HEK293 (cell line): ENCODE measurements around the gene STEEP1.
A peak's percentile ranks its signal among the peaks of the same experiment; 100 is the strongest.

ENCODE experiments used
- BCL11A ChIP-seq: fragments of 450-650 bp; formaldehyde crosslinking; IDR thresholded peaks from 2 replicates; pipeline ENCODE4 v1.5.1; 2016; ENCODE audit warnings: low read depth, missing biosample characterization, missing genetic modification characterization
- BCL6B ChIP-seq: fragments of 450-650 bp; formaldehyde crosslinking; IDR thresholded peaks from 2 replicates; pipeline ENCODE4 v1.5.1; 2017; ENCODE audit warnings: missing biosample characterization, missing genetic modification characterization
- GLIS1 ChIP-seq: fragments of 450-650 bp; formaldehyde crosslinking; IDR thresholded peaks from 2 replicates; pipeline ENCODE4 v1.5.1; 2016; ENCODE audit warnings: missing biosample characterization, missing genetic modification characterization
- KLF8 ChIP-seq: fragments of 450-650 bp; formaldehyde crosslinking; IDR thresholded peaks from 2 replicates; pipeline ENCODE4 v1.5.1; 2016; ENCODE audit warnings: missing biosample characterization, missing genetic modification characterization
- KLF9 ChIP-seq: fragments of 450-650 bp; formaldehyde crosslinking; IDR thresholded peaks from 2 replicates; pipeline ENCODE4 v1.5.1; 2016; ENCODE audit warnings: missing biosample characterization, missing genetic modification characterization, low read depth
- TRIM28 ChIP-seq: IDR thresholded peaks from 2 replicates; pipeline ENCODE4 v1.6.1; 2011; ENCODE audit warnings: low read length, control low read depth, borderline replicate concordance
- ZBTB1 ChIP-seq: fragments of 450-650 bp; formaldehyde crosslinking; IDR thresholded peaks from 2 replicates; pipeline ENCODE4 v1.5.1; 2016; ENCODE audit warnings: missing biosample characterization, missing genetic modification characterization
- ZBTB48 ChIP-seq: fragments of 450-650 bp; formaldehyde crosslinking; IDR thresholded peaks from 2 replicates; pipeline ENCODE4 v1.5.1; 2016; ENCODE audit warnings: missing biosample characterization, missing genetic modification characterization
- ZFP37 ChIP-seq: fragments of 450-650 bp; formaldehyde crosslinking; IDR thresholded peaks from 2 replicates; pipeline ENCODE4 v1.5.1; 2016; ENCODE audit warnings: missing biosample characterization, missing genetic modification characterization
- ZNF138 ChIP-seq: fragments of 450-650 bp; formaldehyde crosslinking; IDR thresholded peaks from 2 replicates; pipeline ENCODE4 v1.5.1; 2016; ENCODE audit warnings: missing biosample characterization, missing genetic modification characterization, borderline replicate concordance
- ZNF18 ChIP-seq: fragments of 450-650 bp; formaldehyde crosslinking; IDR thresholded peaks from 2 replicates; pipeline ENCODE4 v1.5.1; 2016; ENCODE audit warnings: missing biosample characterization, missing genetic modification characterization
- ZNF2 ChIP-seq: fragments of 450-650 bp; formaldehyde crosslinking; IDR thresholded peaks from 2 replicates; pipeline ENCODE4 v1.5.1; 2016; ENCODE audit warnings: missing biosample characterization, missing genetic modification characterization
- ZNF354C ChIP-seq: fragments of 450-650 bp; formaldehyde crosslinking; IDR thresholded peaks from 2 replicates; pipeline ENCODE4 v1.5.1; 2016; ENCODE audit warnings: missing biosample characterization, missing genetic modification characterization, low read depth, borderline replicate concordance
- ZNF391 ChIP-seq: fragments of 450-650 bp; formaldehyde crosslinking; IDR thresholded peaks from 2 replicates; pipeline ENCODE4 v1.5.1; 2016; ENCODE audit warnings: low read depth, missing biosample characterization, missing genetic modification characterization, borderline replicate concordance
- ZNF433 ChIP-seq: fragments of 450-650 bp; formaldehyde crosslinking; IDR thresholded peaks from 2 replicates; pipeline ENCODE4 v1.5.1; 2016; ENCODE audit warnings: missing biosample characterization, missing genetic modification characterization, low read depth
- ZNF544 ChIP-seq: fragments of 450-650 bp; formaldehyde crosslinking; IDR thresholded peaks from 2 replicates; pipeline ENCODE4 v1.5.0; 2017; ENCODE audit warnings: missing biosample characterization, missing genetic modification characterization
- ZNF555 ChIP-seq: fragments of 450-650 bp; formaldehyde crosslinking; conservative IDR thresholded peaks from 2 replicates; pipeline ENCODE4 v1.5.1; 2017; ENCODE audit warnings: missing biosample characterization, mild to moderate bottlenecking, missing genetic modification characterization, inconsistent platforms
- ZNF623 ChIP-seq: fragments of 450-650 bp; formaldehyde crosslinking; IDR thresholded peaks from 2 replicates; pipeline ENCODE4 v1.5.1; 2016; ENCODE audit warnings: missing biosample characterization, missing genetic modification characterization
- ZNF654 ChIP-seq: fragments of 450-650 bp; formaldehyde crosslinking; IDR thresholded peaks from 2 replicates; pipeline ENCODE4 v1.5.1; 2016; ENCODE audit warnings: low read depth, missing biosample characterization, missing genetic modification characterization
- ZNF660 ChIP-seq: fragments of 450-650 bp; IDR thresholded peaks from 2 replicates; pipeline ENCODE4 v1.5.1; 2018; ENCODE audit warnings: missing biosample characterization, mild to moderate bottlenecking, missing genetic modification characterization
- ZNF664 ChIP-seq: fragments of 450-650 bp; formaldehyde crosslinking; IDR thresholded peaks from 2 replicates; pipeline ENCODE4 v1.5.1; 2016; ENCODE audit warnings: missing biosample characterization, missing genetic modification characterization
- ZNF677 ChIP-seq: fragments of 450-650 bp; IDR thresholded peaks from 2 replicates; pipeline ENCODE4 v1.5.0; 2018; ENCODE audit warnings: missing biosample characterization, mild to moderate bottlenecking, missing genetic modification characterization, moderate library complexity
- ZNF776 ChIP-seq: fragments of 450-650 bp; formaldehyde crosslinking; IDR thresholded peaks from 2 replicates; pipeline ENCODE4 v1.5.0; 2017; ENCODE audit warnings: missing biosample characterization, missing genetic modification characterization, borderline replicate concordance
- ZNF785 ChIP-seq: fragments of 450-650 bp; formaldehyde crosslinking; IDR thresholded peaks from 2 replicates; pipeline ENCODE4 v1.5.1; 2016; ENCODE audit warnings: missing biosample characterization, missing genetic modification characterization
- ZNF843 ChIP-seq: fragments of 450-650 bp; formaldehyde crosslinking; IDR thresholded peaks from 2 replicates; pipeline ENCODE4 v1.5.1; 2016; ENCODE audit warnings: missing biosample characterization, missing genetic modification characterization
- ZSCAN30 ChIP-seq: fragments of 450-650 bp; IDR thresholded peaks from 2 replicates; pipeline ENCODE4 v1.5.1; 2018; ENCODE audit warnings: missing biosample characterization, mild to moderate bottlenecking, missing genetic modification characterization, moderate library complexity
- TF ChIP-seq, protein P1 (sequence below): sonication (generic); formaldehyde crosslinking; IDR thresholded peaks from 2 replicates; pipeline ENCODE4 v1.8.1; 2022; ENCODE audit warnings: mild to moderate bottlenecking, moderate library complexity, missing genetic modification reagents
- TF ChIP-seq, protein P2 (sequence below): fragments of 450-650 bp; formaldehyde crosslinking; IDR thresholded peaks from 2 replicates; pipeline ENCODE4 v1.5.1; 2016; ENCODE audit warnings: missing biosample characterization, missing genetic modification characterization

Gene STEEP1

GRCh38 chrX:119516157-119516702, 49.0 kb downstream of the STEEP1 start (continued):
- TF ChIP-seq ZNF654 (tag by site-specific recombination) (peak; percentile 93), ZNF354C (tag by site-specific recombination) (no peak), ZNF2 (0 out of 2 replicates have a peak, but pooled peaks have one; percentile 42), ZFP37 (tag by site-specific recombination) (no peak), ZNF776 (tag by site-specific recombination) (no peak), ZNF433 (no peak), ZNF677 (no peak), BCL11A (tag by site-specific recombination) (no peak), ZNF785 (tag by site-specific recombination) (no peak), ZNF544 (no peak), ZNF660 (tag by site-specific recombination) (no peak), ZNF623 (tag by site-specific recombination) (no peak), ZNF391 (tag by site-specific recombination) (no peak), KLF8 (tag by site-specific recombination) (no peak), ZNF843 (tag by site-specific recombination) (no peak), ZBTB1 (tag by site-specific recombination) (no peak), KLF9 (no peak), ZNF664 (tag by site-specific recombination) (no peak), TRIM28 (peak; percentile 34; the same call in 1 of the 2 replicates), ZNF555 (tag by site-specific recombination) (no peak), ZNF138 (tag by site-specific recombination) (no peak), ZBTB48 (tag by site-specific recombination) (no peak), BCL6B (tag by site-specific recombination) (no peak), ZSCAN30 (0 out of 2 replicates have a peak, but pooled peaks have one; percentile 29), ZNF18 (tag by site-specific recombination) (peak; percentile 73), GLIS1 (tag by site-specific recombination) (no peak)
- TF ChIP-seq, protein P1, sequence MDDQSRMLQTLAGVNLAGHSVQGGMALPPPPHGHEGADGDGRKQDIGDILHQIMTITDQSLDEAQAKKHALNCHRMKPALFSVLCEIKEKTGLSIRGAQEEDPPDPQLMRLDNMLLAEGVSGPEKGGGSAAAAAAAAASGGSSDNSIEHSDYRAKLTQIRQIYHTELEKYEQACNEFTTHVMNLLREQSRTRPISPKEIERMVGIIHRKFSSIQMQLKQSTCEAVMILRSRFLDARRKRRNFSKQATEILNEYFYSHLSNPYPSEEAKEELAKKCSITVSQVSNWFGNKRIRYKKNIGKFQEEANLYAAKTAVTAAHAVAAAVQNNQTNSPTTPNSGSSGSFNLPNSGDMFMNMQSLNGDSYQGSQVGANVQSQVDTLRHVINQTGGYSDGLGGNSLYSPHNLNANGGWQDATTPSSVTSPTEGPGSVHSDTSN (CRISPR knock-in tag): no peak
- TF ChIP-seq, protein P2, sequence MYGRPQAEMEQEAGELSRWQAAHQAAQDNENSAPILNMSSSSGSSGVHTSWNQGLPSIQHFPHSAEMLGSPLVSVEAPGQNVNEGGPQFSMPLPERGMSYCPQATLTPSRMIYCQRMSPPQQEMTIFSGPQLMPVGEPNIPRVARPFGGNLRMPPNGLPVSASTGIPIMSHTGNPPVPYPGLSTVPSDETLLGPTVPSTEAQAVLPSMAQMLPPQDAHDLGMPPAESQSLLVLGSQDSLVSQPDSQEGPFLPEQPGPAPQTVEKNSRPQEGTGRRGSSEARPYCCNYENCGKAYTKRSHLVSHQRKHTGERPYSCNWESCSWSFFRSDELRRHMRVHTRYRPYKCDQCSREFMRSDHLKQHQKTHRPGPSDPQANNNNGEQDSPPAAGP (tag by site-specific recombination): no peak
